SH-SY5Y (cell line): ENCODE results near the gene SHISA9.

ENCODE experiments used
- GATA2 ChIP-seq: IDR thresholded peaks from 2 replicates; pipeline ENCODE4 v1.6.1; 2011; ENCODE audit warnings: mild to moderate bottlenecking, low read depth, low read length
- GATA3 ChIP-seq: IDR thresholded peaks from 2 replicates; pipeline ENCODE4 v1.6.1; 2011; ENCODE audit warnings: low read depth, mild to moderate bottlenecking, low read length, moderate library complexity

SHISA9 gene

DNA sequence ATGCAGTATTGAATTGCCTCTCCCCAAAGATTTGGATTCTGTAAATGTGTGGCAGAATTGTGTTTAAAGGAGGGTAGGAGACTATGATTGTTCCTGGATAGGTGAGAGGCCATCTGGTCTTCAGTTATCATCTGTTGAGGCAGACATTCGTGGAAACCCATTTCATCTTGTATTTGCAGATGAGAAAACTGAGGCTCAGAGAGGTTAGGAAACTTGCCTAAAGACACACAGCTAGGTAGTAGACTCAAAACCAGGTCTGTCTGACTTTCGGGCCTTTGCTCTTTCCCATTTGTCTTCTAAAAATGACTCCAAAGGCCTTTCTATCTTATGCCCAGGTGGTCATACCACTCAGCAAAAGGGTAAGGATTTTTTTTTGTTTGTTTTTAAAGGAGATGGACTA, 210.3 kb downstream of the SHISA9 start:
- TF ChIP-seq GATA3 (no peak), GATA2 (no peak)

DNA sequence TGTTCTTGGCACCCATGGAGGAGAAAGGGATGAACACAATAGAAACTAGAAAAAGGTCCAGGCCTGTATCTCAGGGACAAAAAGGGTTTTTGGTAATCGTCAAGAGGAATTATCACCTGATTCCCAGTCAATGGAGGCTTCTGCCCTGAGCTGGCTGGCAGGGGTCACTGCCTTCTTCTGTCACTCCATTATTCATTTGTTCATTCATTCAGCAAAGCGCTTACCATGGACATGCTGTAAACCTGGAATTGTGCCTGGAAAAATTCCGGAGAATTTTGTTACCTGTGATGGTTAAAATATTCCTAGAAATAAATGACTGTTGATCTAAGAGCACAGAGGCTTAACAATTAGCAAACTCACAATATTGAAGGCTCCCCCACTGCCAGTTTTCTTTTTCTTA, 212.3 kb downstream of the SHISA9 start:
- TF ChIP-seq GATA3: no peak
- TF ChIP-seq GATA2: no peak

DNA sequence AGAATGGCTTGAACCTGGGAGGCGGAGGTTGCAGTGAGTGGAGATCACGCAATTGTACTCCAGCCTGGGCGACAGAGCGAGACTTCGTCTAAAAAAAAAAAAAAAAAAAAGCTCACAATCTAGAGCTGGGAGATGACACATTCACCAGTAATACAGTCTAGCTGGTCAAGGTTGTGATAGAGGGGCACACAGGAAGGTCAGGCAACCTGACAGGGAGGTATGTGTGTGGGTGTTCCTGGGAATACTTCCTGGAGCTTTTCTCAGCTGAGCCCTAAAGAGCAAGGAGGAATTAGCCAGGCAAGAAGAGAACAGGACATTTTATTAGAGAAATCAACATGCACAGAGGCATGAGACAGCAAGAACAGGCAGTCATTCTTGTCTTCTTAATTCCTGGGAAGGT, 216.7 kb downstream of the SHISA9 start:
- TF ChIP-seq GATA3 (no peak), GATA2 (no peak)

DNA sequence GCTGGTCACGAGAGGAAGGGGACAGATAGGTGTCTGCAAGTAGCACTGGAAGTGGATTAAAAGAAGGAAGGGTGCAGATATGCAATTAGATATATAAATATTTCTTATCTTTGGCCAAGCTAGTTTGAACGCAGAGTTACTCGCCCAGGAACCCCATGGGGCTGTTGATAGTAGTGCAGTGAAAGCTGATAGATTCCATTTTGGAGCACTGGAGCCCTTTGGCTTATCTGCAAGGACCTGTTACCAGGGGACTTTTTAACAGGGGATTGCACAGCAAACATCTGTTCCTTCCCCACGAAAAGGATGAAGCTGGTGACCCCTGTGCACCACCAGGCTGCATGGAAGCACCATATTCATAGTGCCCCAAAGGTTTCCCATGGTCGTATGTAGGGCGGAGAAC, 218.7 kb downstream of the SHISA9 start:
- TF ChIP-seq GATA3: no peak
- TF ChIP-seq GATA2: no peak

DNA sequence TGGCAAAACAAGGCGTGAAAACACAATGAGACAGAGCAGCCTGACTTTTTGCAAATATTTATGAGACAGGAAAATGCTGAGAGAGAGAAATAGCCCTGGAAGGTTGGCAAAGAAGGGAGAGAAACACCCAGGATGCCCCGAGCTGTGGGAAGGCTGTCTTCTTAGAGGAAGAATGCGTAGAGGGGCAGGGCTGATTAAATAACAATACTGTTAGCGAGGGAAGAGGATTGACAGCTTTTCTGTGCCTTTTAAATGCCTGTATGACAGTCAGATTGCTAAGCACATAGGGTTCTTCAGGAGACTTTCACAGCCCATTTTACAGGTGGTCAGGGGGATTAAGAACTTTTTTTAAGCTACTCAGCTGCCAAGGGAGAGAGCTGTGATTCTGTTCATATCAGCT, 219.2 kb downstream of the SHISA9 start:
- TF ChIP-seq GATA2 (no peak), GATA3 (no peak)

DNA sequence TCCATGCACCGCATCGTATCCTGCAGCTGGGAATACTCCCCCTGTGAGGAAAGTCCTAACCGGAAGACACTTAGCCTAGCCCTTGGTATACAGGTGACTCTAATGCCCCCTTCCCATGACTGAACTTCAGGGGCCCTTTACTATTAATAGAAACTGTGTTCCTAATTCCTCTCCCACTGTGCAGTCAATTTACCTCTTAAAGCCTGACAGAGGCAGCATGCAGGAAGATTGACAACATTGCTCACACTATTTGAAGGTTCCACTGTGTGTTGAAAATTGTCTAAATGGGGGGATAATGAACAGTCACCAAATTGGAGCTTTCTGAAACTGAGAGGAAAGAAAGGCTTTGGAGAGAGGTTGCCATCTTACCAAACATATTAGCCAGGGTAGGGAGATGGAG, 222.6 kb downstream of the SHISA9 start:
- no peak for TF ChIP-seq GATA2
- no peak for TF ChIP-seq GATA3

DNA sequence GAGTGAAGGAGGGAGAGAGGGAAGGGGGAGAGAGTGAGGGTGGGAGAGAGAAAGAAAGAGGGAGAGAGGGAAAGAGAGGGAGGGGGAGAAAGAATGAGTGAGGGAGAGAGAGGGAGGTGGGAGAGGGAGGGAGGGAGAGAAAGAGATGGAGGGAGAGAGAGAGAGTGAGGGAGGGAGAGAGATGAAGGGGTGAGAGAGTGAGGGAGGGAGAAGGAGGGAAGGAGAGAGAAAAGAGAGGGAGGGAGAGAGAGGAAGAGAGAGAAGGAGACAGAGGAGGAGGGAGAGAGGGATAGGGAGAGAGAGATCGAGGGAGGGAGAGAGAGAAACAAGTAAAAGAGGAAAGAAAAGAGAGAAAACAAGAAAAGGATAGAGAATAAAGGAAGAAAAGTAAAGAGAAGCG, 225.7 kb downstream of the SHISA9 start:
- TF ChIP-seq GATA3: no peak
- no peak for TF ChIP-seq GATA2

DNA sequence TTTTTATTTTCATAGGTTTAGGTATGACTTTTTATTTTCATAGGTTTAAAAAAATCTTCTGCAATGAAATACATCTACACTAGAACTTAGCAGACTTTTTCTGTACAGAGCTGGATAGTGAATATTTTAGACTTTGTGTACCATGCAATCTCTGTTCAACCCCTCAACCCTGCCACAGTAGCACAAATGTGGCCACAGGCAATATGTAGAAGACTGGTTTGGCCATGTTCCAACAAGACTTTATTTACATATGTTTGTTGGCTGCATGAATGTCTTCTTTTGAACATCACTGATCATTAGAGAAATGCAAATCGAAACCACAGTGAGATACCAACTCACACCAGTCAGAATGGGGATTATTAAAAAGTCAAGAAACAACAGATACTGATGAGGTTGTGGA, 229.2 kb downstream of the SHISA9 start:
- TF ChIP-seq GATA3: no peak
- TF ChIP-seq GATA2: no peak

DNA sequence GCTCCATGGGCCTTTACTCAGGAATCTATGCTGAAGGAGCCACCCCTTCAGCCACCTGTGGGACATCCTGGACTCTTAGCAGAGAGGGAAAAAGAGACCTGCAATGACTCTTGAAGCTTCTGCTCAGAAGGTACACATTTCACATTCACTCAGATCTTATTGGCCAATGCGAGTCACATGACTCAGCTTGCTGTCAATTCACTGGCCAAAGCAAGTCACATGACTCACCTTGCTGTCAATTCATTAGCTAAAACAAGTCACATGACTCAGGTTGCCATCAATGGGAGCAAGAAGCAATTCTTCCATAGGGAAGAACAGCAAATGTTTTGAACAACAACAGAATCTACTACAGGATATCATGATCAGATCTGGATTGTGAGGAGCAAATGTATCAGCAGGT, 233.4 kb downstream of the SHISA9 start:
- TF ChIP-seq GATA2: no peak
- no peak for TF ChIP-seq GATA3

DNA sequence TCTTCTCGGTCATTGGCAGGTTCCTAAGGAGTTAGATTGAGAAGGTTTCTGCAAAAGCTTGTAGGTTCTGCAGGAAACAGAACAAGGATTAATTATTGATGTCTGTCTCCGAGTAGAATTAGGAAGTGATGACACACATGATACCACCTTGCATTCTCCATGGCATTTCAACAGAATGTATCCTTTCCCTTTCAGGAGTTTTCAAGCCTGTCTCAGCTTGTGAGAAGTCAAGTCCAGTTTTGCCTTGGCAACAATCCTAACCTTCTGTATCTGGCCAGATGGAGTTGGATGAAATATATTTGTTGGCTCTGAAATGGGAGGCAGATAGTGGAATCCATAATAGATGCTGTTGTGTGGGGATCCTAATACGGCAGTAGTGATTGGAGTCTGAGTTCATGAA, 235.5 kb downstream of the SHISA9 start:
- TF ChIP-seq GATA3 (no peak), GATA2 (no peak)

DNA sequence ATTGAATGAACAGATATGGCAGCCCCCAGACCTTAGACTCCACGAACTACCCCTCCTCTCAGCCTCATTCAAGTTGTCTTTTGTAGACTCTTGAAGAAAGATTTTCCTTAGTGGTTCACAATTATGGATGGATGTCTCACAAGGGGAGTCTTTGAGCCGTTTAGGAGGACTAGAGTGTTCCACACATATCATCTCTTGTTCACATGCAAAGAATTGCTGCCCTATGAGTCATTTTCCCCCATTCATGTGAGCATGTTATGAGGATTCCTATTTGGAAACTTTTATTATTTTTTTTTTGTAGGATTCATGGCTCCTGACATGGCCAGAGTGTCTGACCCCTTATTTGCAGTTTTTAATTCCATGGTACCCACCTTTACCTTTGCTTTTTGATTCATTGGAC, 237.1 kb downstream of the SHISA9 start:
- TF ChIP-seq GATA2 (no peak), GATA3 (no peak)

DNA sequence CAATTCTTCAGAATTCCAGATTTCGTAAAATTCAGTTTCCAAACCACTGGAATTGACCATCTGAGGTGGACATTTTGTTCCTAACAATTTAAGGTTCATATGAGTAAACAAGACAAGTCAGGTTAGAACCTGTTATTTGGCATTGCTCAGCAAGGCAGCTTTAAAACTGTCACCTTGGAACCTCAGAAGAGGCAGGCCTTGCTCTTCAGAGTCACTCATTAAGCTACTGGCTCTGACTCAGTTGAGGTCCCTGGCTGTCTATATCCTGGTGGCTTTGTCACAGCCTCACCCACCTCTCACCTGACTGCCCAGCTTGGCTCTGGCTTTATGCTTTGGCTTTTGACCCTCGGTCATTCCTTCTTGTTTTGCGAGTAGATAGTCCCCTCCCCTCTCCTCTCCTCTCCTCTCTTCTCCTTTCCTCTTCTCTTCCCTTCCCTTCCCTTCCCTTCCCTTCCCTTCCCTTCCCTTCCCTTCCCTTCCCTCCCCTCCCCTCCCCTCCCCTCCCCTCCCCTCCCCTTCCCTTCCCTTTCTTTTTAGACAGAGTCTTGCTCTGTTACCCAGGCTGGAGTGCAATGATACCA, 238.4 kb downstream of the SHISA9 start:
- TF ChIP-seq GATA2 (no peak), GATA3 (no peak)

DNA sequence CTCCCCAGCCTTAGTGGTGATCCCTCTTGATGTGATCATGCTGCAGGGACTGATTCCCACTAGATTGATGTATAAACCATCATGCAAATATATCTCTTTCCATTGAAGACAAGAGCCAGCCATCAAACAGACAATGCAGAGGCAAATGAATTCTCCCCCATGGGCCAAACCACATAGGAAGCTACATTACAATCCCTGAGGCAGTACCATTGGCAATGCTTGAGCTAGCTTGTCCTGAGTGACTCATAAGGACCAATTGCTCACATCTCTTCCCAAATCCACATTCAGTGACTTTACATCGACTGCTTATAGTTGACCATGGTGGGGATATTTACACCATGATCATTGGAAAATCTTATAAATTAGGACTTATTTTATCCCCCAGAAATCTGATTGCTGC, 242.2 kb downstream of the SHISA9 start:
- TF ChIP-seq GATA2: no peak
- TF ChIP-seq GATA3: no peak

DNA sequence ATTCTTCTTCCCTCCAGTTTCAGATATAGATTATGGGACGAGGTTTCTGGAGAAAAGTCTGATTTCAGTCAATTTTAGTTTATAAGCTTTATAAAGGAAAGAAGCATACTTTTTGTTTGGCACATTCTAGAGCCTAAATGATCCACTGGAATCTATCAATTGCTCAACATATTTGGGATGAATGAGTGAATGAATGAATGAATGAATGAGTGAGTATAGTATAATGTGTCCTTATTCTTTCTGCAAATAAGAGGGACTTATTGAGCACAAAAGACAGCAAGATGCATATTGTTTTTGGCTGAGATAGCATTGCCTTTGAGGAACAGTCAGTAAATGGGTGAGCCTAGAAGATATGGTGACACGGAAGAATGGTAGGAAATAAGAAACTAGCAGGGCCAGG, 245.4 kb downstream of the SHISA9 start:
- TF ChIP-seq GATA2: no peak
- no peak for TF ChIP-seq GATA3

DNA sequence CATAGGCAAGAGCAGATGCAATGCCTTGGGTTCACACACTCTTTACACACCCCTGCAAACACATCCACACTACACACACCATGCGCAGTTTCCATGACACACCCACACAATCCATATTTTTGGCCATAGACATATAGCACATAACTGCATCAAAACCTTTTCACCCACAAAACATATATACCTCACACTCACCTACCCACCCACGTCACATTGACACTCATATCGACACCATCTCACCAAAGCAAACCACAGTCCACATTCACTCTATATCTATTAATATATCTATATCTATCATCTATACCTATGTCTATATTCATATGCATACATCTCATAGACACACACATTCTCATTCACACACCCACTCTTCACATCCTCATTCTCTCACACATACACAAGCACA, 246.9 kb downstream of the SHISA9 start:
- no peak for TF ChIP-seq GATA3

DNA sequence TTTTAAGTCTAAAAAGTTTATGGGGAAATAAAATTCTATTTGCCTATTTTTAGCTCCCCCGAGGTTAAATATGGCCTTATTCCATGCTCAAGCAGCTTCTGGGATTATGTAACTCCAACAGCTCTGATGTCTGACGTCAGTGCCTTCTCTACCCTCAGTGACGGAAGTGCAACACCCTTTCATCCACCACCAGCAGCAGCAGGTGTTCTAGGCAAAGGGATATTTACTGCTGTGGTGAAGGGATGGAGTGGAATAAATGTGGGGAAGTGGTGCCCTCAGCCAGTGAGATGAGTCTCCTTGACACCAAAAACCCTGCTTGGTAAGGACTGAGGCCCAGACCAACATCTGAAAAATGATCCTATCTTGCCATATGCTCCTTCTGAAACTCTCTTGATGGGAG, 247.4 kb downstream of the SHISA9 start:
- TF ChIP-seq GATA3 (no peak), GATA2 (no peak)

DNA sequence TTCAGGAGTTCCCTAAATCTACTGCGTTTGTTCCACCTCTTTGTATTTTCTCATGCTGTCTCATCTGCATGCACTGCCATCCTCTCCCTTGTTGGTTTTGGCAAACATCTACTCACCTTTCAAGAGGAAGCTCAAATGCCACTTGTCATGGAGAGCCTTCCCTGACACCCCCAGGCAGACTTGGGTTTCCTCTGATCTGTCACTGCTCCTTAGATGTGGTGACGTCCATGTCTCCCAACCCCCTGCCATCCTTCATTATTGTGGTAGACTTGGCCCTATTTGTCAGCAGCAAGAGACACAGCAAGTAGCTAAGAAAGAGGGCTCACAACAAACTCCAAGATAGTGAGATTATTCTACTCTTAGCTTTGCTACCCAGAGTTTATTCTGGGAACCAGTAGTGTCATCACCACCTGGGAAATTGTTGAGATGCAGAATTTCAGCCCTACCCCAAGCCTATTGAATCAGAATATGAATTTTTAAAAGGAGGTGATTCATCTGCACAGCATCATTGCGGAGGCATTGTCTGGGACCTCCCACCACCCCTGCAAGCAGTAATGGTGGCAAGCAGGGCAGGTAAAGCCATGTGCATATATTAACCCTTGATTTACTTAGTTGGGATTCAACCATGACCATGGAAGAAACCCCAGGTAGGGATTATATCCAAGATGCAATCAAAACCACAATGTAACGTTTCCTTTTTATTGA, 248.9 kb downstream of the SHISA9 start:
- TF ChIP-seq GATA3 (no peak), GATA2 (no peak)
